Skeletal muscle satellite cell (primary cell): ENCODE data around the gene RTN4RL2. TPM values are rescaled to one million over a fixed set of nuclear protein-coding genes. Genes with fewer than 3 reads are reported as not detected.

Experiments used
- H3K27me3 ChIP-seq: 2 replicates; pipeline ENCODE4 v1.7.0; 2013; ENCODE audit warnings: low read length; ENCODE audit not compliant: control insufficient read depth, insufficient read depth
- H3K36me3 ChIP-seq: 2 replicates; pipeline ENCODE4 v1.7.0; 2013; ENCODE audit warnings: mild to moderate bottlenecking, control low read depth, low read length; ENCODE audit not compliant: insufficient read depth
- H3K4me1 ChIP-seq: 2 replicates; pipeline ENCODE4 v1.7.0; 2013; ENCODE audit warnings: low read length; ENCODE audit not compliant: control insufficient read depth, insufficient read depth
- H3K4me2 ChIP-seq: 2 replicates; pipeline ENCODE4 v1.7.0; 2013; ENCODE audit warnings: mild to moderate bottlenecking, low read length
- H3K4me3 ChIP-seq: 2 replicates; pipeline ENCODE4 v1.7.0; 2013; ENCODE audit warnings: low read length
- H3K9ac ChIP-seq: 2 replicates; pipeline ENCODE4 v1.7.0; 2013; ENCODE audit warnings: mild to moderate bottlenecking, low read depth, low read length, moderate library complexity
- H3K9me3 ChIP-seq: replicated peaks from 2 replicates; pipeline ENCODE4 v1.7.0; 2013; ENCODE audit warnings: mild to moderate bottlenecking, control low read depth, low read length
- small RNA-seq: library from RNA; depleted of rRNA; stranded (forward); fragments of <200 nt; gene quantifications from one replicate; pipeline ENCODE3, GENCODE V24; 2012

Gene RTN4RL2

GRCh38 chr11:57513452-57513795, 53.1 kb downstream of the RTN4RL2 start:
- Histone ChIP-seq H3K4me2 (no peak overlapping the region), H3K27me3 (no peaks in the 10 kb centered on the region), H3K36me3 (no peaks in the 10 kb centered on the region), H3K4me1 (peaks cover 8% of the 10 kb centered on the region), H3K9ac (no peak overlapping the region), H3K4me3 (no peak overlapping the region), H3K9me3 (no peaks in the 10 kb centered on the region)

- no peaks in the 10 kb centered on the region for H3K9me3 ChIP-seq
- peak overlapping the region; percentile 83 for H3K4me3 ChIP-seq
- H3K36me3 ChIP-seq: no peaks in the 10 kb centered on the region
- peaks cover 8% of the 10 kb centered on the region for H3K4me1 ChIP-seq
- H3K4me2 ChIP-seq: peak overlapping the region; percentile 90
- no peaks in the 10 kb centered on the region for H3K27me3 ChIP-seq
- peak overlapping the region; percentile 76 for H3K9ac ChIP-seq
Measured at GRCh38 chr11:57513911-57514537, 53.7 kb downstream of the RTN4RL2 start.

- no peaks in the 10 kb centered on the region for H3K27me3 ChIP-seq
- peak overlapping the region; percentile 76 for H3K9ac ChIP-seq
- H3K4me3 ChIP-seq: peak overlapping the region; percentile 83
- H3K9me3 ChIP-seq: no peaks in the 10 kb centered on the region
- H3K36me3 ChIP-seq: no peaks in the 10 kb centered on the region
- peak overlapping the region; percentile 90 for H3K4me2 ChIP-seq
- H3K4me1 ChIP-seq: peaks cover 8% of the 10 kb centered on the region
Measured at GRCh38 chr11:57514538-57515331, 54.4 kb downstream of the RTN4RL2 start.

- Histone ChIP-seq H3K27me3 (no peaks in the 10 kb centered on the region), H3K4me1 (peaks cover 8% of the 10 kb centered on the region)
Measured at GRCh38 chr11:57515332-57516060, 55.2 kb downstream of the RTN4RL2 start, which contains the start of gene SLC43A1. SLC43A1 (minus strand) TSS chr11:57515702; CDS start chr11:57514111, 1,591 bp downstream.

GRCh38 chr11:57516061-57516443, 55.7 kb downstream of the RTN4RL2 start:
- Histone ChIP-seq H3K27me3 (no peaks in the 10 kb centered on the region), H3K4me1 (peaks cover 8% of the 10 kb centered on the region), H3K9ac (peak overlapping the region; percentile 76), H3K9me3 (no peaks in the 10 kb centered on the region), H3K36me3 (no peaks in the 10 kb centered on the region), H3K4me2 (peak overlapping the region; percentile 90), H3K4me3 (peak overlapping the region; percentile 83)

More at GRCh38 chr11:57515332-57516060, 55.2 kb downstream of the RTN4RL2 start, which contains the start of gene SLC43A1:
- Histone ChIP-seq H3K4me3 (peak within 1 kb of the TSS; percentile 83), H3K9me3 (no peaks in the 10 kb centered on the region), H3K36me3 (no peaks in the 10 kb centered on the region), H3K9ac (peak within 1 kb of the TSS; percentile 76), H3K4me2 (peak within 1 kb of the TSS; percentile 90)

GRCh38 chr11:57521116-57521515, 60.8 kb downstream of the RTN4RL2 start:
- Histone ChIP-seq H3K4me3 (no peak overlapping the region), H3K9ac (no peak overlapping the region), H3K27me3 (no peaks in the 10 kb centered on the region), H3K4me2 (no peak overlapping the region), H3K4me1 (no peaks in the 10 kb centered on the region), H3K36me3 (no peaks in the 10 kb centered on the region), H3K9me3 (no peaks in the 10 kb centered on the region)

- H3K4me3 ChIP-seq: no peak overlapping the region
- no peaks in the 10 kb centered on the region for H3K9me3 ChIP-seq
- no peaks in the 10 kb centered on the region for H3K27me3 ChIP-seq
- H3K4me2 ChIP-seq: no peak overlapping the region
- H3K4me1 ChIP-seq: no peaks in the 10 kb centered on the region
- H3K9ac ChIP-seq: no peak overlapping the region
- no peaks in the 10 kb centered on the region for H3K36me3 ChIP-seq
Measured at GRCh38 chr11:57523419-57523818, 63.1 kb downstream of the RTN4RL2 start.

Small RNA genes within 50 kb of the gene (small RNA-seq; reads per million reads assigned to genes)
- not detected for gene RNA5SP341
